GM19468 (cell line): ENCODE measurements around the gene SMC2.

Experiments used
- ATAC-seq: cut with Tn5 transposase; IDR thresholded peaks from one replicate; pipeline ENCODE4 v1.9.1; 2021; ENCODE audit warnings: mild to moderate bottlenecking, moderate library complexity, moderate number of reproducible peaks; ENCODE audit not compliant: unreplicated experiment; ENCODE audit errors: extremely low read depth

The SMC2 gene

GRCh38 chr9:104093647-104094533, at the start of gene SMC2:
Gene SMC2, plus strand, starts transcription at chr9:104094309. Its CDS starts 1,076 bp downstream, at chr9:104095385.
- peak; percentile 87 for ATAC-seq

- ATAC-seq: no peak
These were observed 25.6 kb upstream of the SMC2 start for GRCh38 chr9:104068546-104068945.

- no peak for ATAC-seq
These were observed 24.8 kb upstream of the SMC2 start for GRCh38 chr9:104069288-104069687.

- ATAC-seq: no peak
These were observed 22.5 kb upstream of the SMC2 start for GRCh38 chr9:104071589-104071988.

GRCh38 chr9:104073098-104073769, 20.9 kb upstream of the SMC2 start:
- ATAC-seq: no peak

- no peak for ATAC-seq
These were observed 20.4 kb upstream of the SMC2 start for GRCh38 chr9:104073770-104074133.

- no peak for ATAC-seq
These were observed 19.2 kb upstream of the SMC2 start for GRCh38 chr9:104074876-104075275.

- ATAC-seq: no peak
These were observed 18.0 kb upstream of the SMC2 start for GRCh38 chr9:104075801-104076753.

- no peak for ATAC-seq
These were observed 15.5 kb upstream of the SMC2 start for GRCh38 chr9:104078596-104078995.

- no peak for ATAC-seq
These were observed 13.1 kb upstream of the SMC2 start for GRCh38 chr9:104080983-104081382.

- no peak for ATAC-seq
These were observed 11.9 kb upstream of the SMC2 start for GRCh38 chr9:104082168-104082567.

- ATAC-seq: no peak
These were observed 8.6 kb upstream of the SMC2 start for GRCh38 chr9:104085525-104085924.

- ATAC-seq: no peak
These were observed 6.2 kb upstream of the SMC2 start for GRCh38 chr9:104087894-104088293.

GRCh38 chr9:104088416-104088815, 5.7 kb upstream of the SMC2 start:
- no peak for ATAC-seq

GRCh38 chr9:104090578-104090977, 3.5 kb upstream of the SMC2 start:
- no peak for ATAC-seq

GRCh38 chr9:104091116-104091515, 3.0 kb upstream of the SMC2 start:
- ATAC-seq: no peak

GRCh38 chr9:104091708-104092107, 2.4 kb upstream of the SMC2 start:
- no peak for ATAC-seq

GRCh38 chr9:104092192-104092591, 1.9 kb upstream of the SMC2 start:
- no peak for ATAC-seq

GRCh38 chr9:104092875-104093600, 1.1 kb upstream of the SMC2 start:
- ATAC-seq: no peak

GRCh38 chr9:104094534-104095015, 466 bp downstream of the SMC2 start:
- ATAC-seq: peak; percentile 0
